Fibroblast of gingiva (primary cell): ENCODE results near the gene FIBCD1.

Experiments used
- DNase-seq: peaks from one replicate; pipeline ENCODE4 v3.0.0-alpha.2; 2011; ENCODE audit warnings: low read depth

Gene FIBCD1

GRCh38 chr9:130935648-130936271, 3.3 kb downstream of the FIBCD1 start:
- DNase-seq: no peak

GRCh38 chr9:130934702-130935647, 4.1 kb downstream of the FIBCD1 start:
- no peak for DNase-seq

- no peak for DNase-seq
These were observed 4.8 kb downstream of the FIBCD1 start for GRCh38 chr9:130934246-130934645.

GRCh38 chr9:130933114-130934046, 5.7 kb downstream of the FIBCD1 start:
- no peak for DNase-seq

DNA sequence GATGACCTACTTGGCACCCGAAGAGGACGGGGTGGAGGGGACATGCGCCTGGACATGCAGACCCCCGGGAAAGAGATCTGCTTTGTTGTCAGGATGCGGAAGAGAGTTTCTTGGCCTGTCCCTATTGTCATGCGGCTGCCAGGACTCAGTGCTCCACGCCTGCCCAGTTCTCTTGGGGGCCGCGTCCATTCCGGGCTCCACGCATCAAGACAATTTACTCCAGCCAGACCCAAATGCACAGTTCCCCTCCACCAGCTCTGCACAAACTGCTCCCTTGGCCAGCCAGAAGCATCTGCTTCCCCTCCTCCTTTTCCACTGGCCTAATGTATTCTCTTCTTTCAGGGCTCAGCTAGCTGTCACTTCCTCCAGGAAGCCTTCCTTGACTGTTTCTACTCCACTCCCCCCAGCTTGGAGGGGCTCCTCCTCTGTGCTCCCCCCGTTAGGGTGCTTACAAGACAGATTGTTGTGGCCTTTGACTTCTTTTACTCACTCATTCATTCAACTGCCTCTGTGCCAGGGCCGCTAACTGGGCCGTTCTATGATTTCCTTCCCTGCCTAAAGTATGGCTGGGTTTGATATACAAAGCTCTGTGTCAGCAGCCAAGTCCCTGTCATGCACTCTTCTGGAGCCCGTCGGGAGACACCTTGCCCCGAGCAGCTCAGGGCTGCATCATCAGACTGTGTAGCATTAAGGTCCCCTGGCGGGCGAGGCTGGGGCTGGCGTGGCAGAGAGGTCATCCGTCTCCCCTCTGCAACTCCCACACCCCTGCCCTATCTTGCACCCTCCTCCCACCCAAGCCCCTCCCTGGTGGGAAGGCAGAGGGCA, 6.6 kb downstream of the FIBCD1 start:
- DNase-seq: no peak

- DNase-seq: no peak
These were observed 7.4 kb downstream of the FIBCD1 start for GRCh38 chr9:130931508-130932254.

DNA sequence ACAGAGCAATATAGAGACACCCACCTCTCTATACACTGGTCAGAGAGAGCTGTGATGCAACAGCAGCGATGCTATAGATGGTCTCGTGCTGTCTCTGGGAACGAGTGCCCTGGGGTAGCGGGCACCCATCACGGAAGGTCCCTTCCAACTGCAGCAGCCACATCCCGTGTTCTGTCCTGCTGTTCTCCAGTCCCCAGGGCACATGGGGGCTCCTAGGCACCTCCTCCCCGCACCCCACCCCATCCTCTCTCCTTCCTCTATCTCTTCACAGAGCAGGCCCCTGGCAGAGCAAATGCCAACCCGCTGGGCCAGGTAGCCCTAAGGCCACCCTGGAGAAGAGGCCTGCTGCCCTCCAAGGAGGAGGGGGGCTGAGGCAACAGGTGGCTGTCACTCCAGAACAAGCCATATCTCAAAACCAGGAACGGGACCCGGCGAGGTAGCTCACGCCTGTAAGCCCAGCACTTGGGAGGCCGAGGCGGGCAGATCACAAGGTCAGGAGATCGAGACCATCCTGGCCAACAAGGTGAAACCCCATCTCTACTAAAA, 8.2 kb downstream of the FIBCD1 start:
- DNase-seq: no peak

DNA sequence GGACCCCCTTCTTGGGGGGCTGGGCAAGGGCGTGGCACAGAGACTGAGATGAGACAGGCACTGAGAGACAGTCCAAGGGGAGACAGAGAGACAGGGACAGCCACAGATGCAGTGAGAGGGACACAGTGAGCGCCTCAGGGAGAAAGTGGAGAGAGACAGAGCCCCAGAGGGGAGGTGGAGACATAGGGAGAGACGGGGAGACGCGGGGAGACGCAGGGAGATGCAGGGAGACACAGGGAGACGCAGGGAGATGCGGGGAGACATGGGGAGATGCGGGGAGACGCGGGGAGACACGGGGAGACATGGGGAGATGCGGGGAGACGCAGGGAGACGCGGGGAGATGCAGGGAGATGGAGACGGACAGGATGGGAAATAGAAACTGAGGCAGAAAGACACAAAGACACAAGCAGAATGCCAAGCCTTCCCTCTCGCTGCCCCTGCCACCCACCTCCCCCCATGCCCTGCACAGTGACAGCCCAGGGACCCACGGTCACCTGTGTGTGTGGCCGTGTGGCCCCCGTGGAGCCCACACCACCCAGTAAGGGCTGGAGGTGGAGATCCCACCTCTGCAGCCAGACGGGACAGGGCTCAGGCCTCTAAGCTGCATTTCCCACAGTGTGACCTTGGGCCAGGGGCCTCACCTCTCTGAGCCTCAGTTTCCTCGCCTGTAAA, 8.8 kb downstream of the FIBCD1 start:
- no peak for DNase-seq

GRCh38 chr9:130929571-130930038, 9.4 kb downstream of the FIBCD1 start:
- no peak for DNase-seq

GRCh38 chr9:130927995-130928900, 10.8 kb downstream of the FIBCD1 start:
- no peak for DNase-seq

DNA sequence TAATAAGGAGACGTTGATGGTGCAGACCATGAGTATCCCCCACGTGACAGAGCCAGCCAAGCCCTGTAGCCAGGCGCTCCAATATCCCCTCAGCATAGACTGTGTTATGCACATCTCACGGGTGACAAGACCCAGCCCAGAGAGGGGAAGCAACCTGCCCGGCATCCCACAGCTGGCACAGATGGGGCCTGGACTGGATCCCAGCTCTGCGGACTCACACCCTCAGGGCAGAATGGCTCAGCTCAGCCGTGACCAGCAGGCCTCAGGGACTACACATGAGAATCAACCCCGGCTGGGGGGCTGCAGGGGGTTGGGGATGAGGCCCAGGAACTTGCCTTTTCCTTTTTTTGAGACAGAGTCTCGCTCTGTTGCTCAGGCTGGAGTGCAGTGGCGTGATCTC, 11.7 kb downstream of the FIBCD1 start:
- DNase-seq: no peak

DNA sequence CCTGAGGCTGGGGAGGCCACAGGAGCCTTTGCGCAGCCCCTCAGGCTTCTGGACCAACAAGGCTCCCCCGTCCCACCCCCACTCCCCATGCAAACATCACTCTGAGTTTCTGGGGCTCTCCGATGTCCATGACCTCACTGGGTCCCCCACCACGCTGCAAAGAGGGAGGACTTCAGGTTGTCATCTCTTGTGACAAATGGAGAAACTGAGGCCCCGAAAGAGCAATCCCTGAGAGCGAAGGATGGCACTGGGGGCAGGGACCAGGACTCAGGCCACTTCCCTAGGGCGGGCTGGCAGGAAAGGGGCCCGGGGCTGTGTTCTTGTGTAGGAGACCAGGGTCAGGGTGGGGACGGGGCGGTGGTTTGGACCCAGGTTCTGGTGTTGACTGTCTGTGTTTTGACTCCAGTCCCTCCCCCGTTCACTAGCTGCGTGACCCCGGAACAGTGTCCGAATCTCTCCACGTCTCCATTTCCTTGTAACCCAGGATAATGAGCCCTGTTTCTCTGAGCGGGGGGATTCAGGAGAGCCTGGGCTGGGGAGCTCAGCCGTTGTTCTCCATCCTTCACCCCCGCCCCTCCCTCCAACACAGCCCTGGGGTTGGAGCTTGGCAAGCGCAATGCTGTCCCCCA, 13.9 kb downstream of the FIBCD1 start:
- no peak for DNase-seq

GRCh38 chr9:130924448-130924788, 14.6 kb downstream of the FIBCD1 start:
- no peak for DNase-seq

GRCh38 chr9:130923611-130924447, 15.2 kb downstream of the FIBCD1 start:
- no peak for DNase-seq

- DNase-seq: no peak
These were observed 16.0 kb downstream of the FIBCD1 start for GRCh38 chr9:130922893-130923610.
